Stimulated activated memory B cell treated with anti-CD40 and anti-IgM and Interleukin-4, amounts not matched to agents 10 μg/mL and 1 μg/mL and 100 μg/mL, for 72 hours (primary cell): Measurements from ENCODE around the gene PPP2R5E.

Experiments
- ATAC-seq: fragments of 150-1000 bp; cut with Tn5 transposase; 2 replicates; pipeline ENCODE4 v1.10.0; 2021
- H3K27ac Mint-ChIP-seq: one replicate; pipeline ENCODE4 v1.8.0; 2022; ENCODE audit warnings: mild to moderate bottlenecking, mixed read lengths
- H3K27me3 Mint-ChIP-seq: one replicate; pipeline ENCODE4 v1.8.0; 2022; ENCODE audit warnings: mixed read lengths
- H3K36me3 Mint-ChIP-seq: one replicate; pipeline ENCODE4 v1.8.0; 2022; ENCODE audit warnings: mixed read lengths
- H3K4me1 Mint-ChIP-seq: one replicate; pipeline ENCODE4 v1.8.0; 2022; ENCODE audit warnings: mixed read lengths
- H3K4me3 Mint-ChIP-seq: one replicate; pipeline ENCODE4 v1.8.0; 2022; ENCODE audit warnings: mild to moderate bottlenecking, moderate library complexity, mixed read lengths
- H3K9me3 Mint-ChIP-seq: one replicate; pipeline ENCODE4 v1.8.0; 2022; ENCODE audit warnings: mixed read lengths

Gene PPP2R5E

DNA sequence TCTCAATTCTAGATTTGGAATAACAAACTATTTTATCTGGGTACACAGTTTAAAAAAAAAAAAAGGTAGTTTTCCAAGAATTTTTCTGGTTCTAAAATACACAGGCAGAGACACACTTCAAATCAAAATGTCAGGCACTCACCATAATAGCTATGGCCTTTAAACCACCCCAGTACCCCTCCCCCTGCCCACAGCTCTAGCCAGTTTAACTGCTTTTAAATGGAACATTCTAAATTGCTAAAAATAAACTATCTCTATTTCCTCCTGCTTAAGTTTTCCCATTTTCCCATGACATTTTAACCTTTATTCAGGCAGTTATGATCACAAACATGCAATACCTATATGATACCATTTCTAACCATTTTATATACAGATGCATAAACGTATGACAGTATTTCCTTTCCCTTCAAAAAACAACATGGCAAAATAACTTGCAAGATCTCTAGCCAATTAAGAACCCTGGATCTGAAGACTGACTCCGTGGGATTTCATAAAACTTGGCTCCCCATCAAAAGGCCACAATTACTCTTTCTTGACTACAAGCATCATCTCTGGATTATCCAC, 46.3 kb downstream of the PPP2R5E start:
- H3K9me3 Mint-ChIP-seq, result no peaks in the 10 kb centered on the region
- no peak overlapping the region for H3K27ac Mint-ChIP-seq
- H3K4me1 Mint-ChIP-seq, result peaks cover 37% of the 10 kb centered on the region
- H3K36me3 Mint-ChIP-seq, result peaks cover 30% of the 10 kb centered on the region
- H3K4me3 Mint-ChIP-seq, result no peak overlapping the region
- no peak for ATAC-seq
- H3K27me3 Mint-ChIP-seq, result no peaks in the 10 kb centered on the region

DNA sequence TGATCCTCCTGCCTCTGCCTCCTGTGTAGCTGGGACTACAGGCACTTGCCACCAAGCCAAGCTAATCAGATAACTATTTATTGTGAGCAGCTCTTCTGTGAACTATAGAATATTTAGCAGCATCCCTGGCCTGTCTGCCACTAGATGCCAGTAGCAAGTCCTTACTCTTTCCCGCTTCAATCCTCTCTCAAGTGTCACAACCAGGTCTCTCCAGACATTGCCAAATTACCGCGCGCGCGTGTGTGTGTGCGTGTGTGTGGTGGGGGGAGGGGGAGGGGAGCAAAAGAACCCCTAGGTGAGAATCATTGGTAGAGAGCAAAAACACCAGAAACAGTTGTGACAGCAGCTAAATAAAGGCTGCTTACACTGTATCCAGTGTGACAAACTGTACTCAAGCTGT, 49.9 kb downstream of the PPP2R5E start:
- H3K9me3 Mint-ChIP-seq, result no peaks in the 10 kb centered on the region
- H3K4me1 Mint-ChIP-seq, result peaks cover 37% of the 10 kb centered on the region
- no peak for ATAC-seq
- H3K27ac Mint-ChIP-seq, result no peak overlapping the region
- H3K36me3 Mint-ChIP-seq, result peaks cover 23% of the 10 kb centered on the region
- no peak overlapping the region for H3K4me3 Mint-ChIP-seq
- H3K27me3 Mint-ChIP-seq, result no peaks in the 10 kb centered on the region

DNA sequence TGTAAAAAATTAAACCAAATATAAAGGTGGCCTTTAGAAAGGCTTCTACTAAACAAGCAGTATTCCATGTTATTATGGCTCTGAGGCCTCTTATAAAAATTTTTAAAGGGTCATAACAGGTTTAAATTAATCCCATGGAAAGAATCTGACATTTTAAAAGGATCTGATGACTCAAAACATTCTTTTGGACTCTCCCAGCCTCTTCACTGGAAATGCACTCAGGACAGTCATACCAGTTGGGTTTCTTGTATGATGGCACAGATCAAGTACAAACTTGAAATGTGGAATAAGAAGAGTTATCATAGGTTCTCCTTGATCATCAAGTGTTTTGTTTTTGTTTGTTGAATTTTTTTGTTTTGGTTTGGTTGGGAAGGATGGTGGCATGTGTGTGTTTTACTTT, 50.8 kb downstream of the PPP2R5E start:
- no peak overlapping the region for H3K4me3 Mint-ChIP-seq
- H3K36me3 Mint-ChIP-seq, result peaks cover 26% of the 10 kb centered on the region
- peak overlapping the region; percentile 44 for H3K27ac Mint-ChIP-seq
- H3K9me3 Mint-ChIP-seq, result no peaks in the 10 kb centered on the region
- H3K4me1 Mint-ChIP-seq, result peaks cover 44% of the 10 kb centered on the region
- no peaks in the 10 kb centered on the region for H3K27me3 Mint-ChIP-seq
- no peak for ATAC-seq

DNA sequence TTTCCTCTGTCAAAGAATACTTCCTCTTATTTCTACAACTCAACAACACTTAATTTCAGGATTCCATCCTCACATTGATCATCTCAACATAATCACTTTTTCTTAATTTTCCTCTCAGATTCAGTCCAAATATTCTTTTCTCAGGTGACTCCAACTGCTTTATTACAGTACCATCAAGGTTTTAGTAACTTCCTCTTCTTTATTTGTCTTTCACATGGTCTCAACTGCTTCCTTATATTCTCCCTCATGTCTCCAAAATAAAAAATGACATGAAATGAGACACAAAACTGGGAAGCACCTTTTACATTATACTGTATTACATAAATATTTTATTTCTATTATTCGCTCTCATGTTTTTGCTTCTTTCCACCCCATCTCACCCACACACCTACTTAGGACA, 55.5 kb downstream of the PPP2R5E start:
- Mint-ChIP-seq H3K4me3 (no peak overlapping the region), H3K27ac (peak overlapping the region; percentile 21), H3K36me3 (peaks cover 27% of the 10 kb centered on the region), H3K9me3 (no peaks in the 10 kb centered on the region), H3K4me1 (peaks cover 69% of the 10 kb centered on the region), H3K27me3 (no peaks in the 10 kb centered on the region)
- no peak for ATAC-seq

DNA sequence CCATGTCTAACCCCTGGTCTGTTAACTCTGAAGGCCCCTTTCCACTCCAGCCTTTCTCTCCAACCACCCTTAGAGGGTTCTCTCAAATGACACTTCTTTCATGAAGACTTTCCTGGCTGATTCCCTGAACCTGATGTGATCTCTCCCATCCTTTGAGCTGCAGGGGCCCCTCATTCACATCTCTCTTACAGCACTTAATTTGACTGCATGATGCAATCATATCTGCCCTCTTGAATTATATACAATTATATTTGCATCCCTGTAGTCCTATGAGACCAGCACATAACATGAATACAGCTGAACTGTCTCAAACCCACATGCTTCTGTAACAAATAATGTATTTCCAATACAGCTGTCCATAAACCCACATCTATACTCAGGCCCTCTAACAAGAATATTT, 56.4 kb downstream of the PPP2R5E start:
- H3K27ac Mint-ChIP-seq, result peak overlapping the region; percentile 4
- peaks cover 61% of the 10 kb centered on the region for H3K4me1 Mint-ChIP-seq
- no peak for ATAC-seq
- no peaks in the 10 kb centered on the region for H3K9me3 Mint-ChIP-seq
- H3K4me3 Mint-ChIP-seq, result no peak overlapping the region
- H3K36me3 Mint-ChIP-seq, result peaks cover 22% of the 10 kb centered on the region
- no peaks in the 10 kb centered on the region for H3K27me3 Mint-ChIP-seq

DNA sequence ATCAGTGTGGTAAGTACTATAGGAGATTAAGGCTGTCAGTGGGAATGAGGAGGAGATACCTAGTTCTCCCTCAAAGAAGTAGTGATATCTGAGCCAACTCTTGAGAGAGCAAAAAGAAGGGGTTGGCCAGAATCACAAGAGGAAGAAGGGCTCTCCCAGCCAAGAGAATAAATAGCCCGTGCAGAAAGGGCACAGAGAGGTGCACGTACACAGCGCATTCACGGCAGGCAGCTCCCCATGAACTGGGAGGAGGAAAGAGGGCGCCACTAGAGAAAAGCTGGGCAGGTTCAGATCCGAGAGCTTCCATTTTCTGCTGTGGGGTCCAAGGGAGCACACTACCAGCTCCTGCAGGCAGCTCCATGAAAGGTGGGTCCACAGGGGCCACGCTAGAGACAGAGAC, 59.9 kb downstream of the PPP2R5E start:
- Mint-ChIP-seq H3K4me1 (peaks cover 64% of the 10 kb centered on the region), H3K27ac (peak overlapping the region; percentile 40), H3K9me3 (no peaks in the 10 kb centered on the region), H3K27me3 (no peaks in the 10 kb centered on the region), H3K4me3 (no peak overlapping the region), H3K36me3 (peaks cover 18% of the 10 kb centered on the region)
- ATAC-seq, result no peak

DNA sequence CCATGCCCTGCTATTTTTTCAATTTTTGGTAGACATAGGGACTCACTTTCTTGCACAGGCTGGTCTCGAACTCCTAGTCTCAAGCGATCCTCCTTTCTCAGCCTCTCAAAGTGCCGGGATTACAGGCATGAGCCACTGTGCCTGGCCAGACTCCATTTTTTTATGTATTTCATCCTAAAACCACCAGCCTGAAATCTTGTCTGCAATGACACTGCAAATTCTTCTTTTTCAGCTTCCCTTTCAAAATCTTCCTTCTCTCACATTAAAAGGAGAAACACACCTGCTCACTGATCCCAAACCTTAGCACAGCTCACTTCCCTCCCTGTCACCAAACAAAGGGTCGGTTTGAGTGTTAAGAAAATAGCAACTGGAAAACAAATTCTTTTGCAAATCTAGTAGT, 62.6 kb downstream of the PPP2R5E start:
- Mint-ChIP-seq H3K27ac (peak overlapping the region; percentile 33), H3K9me3 (no peaks in the 10 kb centered on the region), H3K4me3 (no peak overlapping the region), H3K36me3 (peaks cover 12% of the 10 kb centered on the region), H3K27me3 (no peaks in the 10 kb centered on the region), H3K4me1 (peaks cover 50% of the 10 kb centered on the region)
- no peak for ATAC-seq

DNA sequence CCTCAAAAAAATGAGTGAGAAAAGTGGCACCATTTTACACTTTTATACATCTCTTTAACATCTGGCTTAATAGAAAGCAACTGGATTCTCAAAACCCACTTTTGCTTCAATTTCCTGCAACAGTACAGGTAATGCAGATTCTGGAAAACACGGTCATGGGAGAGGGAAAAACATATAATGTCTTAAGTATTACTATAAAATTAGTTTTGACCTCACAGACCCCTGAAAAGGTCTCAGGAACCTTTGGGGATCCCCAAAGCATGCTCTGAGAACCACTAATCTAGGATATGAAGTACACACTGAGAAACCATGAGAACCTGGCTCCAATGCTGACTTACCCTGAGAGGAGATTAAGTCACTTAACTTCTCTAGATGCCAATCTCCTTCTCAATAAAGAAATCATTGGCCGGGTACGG, 64.7 kb downstream of the PPP2R5E start:
- peaks cover 37% of the 10 kb centered on the region for H3K4me1 Mint-ChIP-seq
- no peak overlapping the region for H3K4me3 Mint-ChIP-seq
- peak; percentile 74 for ATAC-seq
- H3K36me3 Mint-ChIP-seq, result peaks cover 10% of the 10 kb centered on the region
- H3K27ac Mint-ChIP-seq, result peak overlapping the region; percentile 33
- H3K27me3 Mint-ChIP-seq, result no peaks in the 10 kb centered on the region
- H3K9me3 Mint-ChIP-seq, result no peaks in the 10 kb centered on the region

DNA sequence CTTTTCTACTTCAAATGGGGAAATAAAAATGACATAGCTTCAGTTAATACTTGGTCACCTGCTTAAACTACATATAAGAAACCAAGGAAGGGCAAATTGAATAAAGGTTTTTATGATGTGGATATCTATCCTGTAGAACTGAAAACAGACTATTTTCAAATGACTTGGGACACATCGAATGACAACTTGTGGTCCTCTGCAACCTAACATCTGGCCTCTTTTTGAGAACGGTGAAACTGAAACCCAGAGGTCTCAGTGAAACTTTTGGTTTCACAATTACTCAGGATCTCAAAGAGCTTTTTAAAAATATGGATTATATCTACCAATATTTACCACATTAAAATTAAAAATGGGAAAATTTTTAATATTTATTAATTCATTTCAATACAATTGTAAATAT, 65.2 kb downstream of the PPP2R5E start:
- no peaks in the 10 kb centered on the region for H3K9me3 Mint-ChIP-seq
- peak; percentile 86 for ATAC-seq
- H3K27ac Mint-ChIP-seq, result no peak overlapping the region
- no peaks in the 10 kb centered on the region for H3K27me3 Mint-ChIP-seq
- peak overlapping the region; percentile 17 for H3K4me3 Mint-ChIP-seq
- H3K36me3 Mint-ChIP-seq, result peaks cover 6% of the 10 kb centered on the region
- peaks cover 33% of the 10 kb centered on the region for H3K4me1 Mint-ChIP-seq

DNA sequence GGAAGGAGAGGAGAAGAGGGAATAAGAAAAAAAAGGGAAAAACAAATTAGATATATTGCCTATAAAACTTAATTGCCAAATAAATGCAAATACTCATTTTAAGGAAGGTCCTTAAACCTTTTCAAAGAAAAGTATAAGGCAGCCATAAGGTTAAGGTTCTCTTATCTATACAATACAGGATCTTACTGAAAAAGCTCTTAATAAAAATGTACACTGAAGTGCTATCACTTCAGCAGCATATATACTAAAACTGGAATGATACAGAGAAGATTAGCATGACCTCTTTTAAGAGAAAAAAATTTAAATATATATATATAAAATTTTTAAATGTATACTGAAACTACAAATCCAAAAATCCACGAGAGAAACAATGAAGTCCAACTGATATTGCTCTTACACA, 65.6 kb downstream of the PPP2R5E start:
- peaks cover 29% of the 10 kb centered on the region for H3K4me1 Mint-ChIP-seq
- H3K9me3 Mint-ChIP-seq, result no peaks in the 10 kb centered on the region
- ATAC-seq, result no peak

DNA sequence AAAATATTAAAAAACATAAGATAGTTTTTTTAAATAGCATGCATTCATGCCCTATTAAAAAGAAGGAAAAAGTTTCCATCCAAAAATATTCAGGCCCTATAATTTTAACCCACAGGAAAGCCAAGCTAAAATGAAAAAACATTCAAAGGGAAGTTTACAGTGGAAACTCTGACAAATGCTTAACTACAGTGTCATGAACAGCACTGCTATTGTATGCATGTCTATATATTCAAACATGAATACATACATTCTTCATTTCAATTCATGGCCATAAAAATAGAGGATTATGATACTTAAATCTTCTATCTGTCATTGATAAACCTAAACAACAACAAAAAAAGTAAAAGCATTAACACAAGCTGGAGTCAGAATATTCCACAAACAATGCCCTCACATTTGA, 67.4 kb downstream of the PPP2R5E start:
- H3K27me3 Mint-ChIP-seq, result no peaks in the 10 kb centered on the region
- no peak for ATAC-seq
- no peak overlapping the region for H3K27ac Mint-ChIP-seq
- H3K9me3 Mint-ChIP-seq, result no peaks in the 10 kb centered on the region
- H3K4me3 Mint-ChIP-seq, result no peak overlapping the region
- H3K4me1 Mint-ChIP-seq, result peaks cover 38% of the 10 kb centered on the region
- H3K36me3 Mint-ChIP-seq, result peaks cover 3% of the 10 kb centered on the region

More for the DNA sequence above, 65.6 kb downstream of the PPP2R5E start:
- Mint-ChIP-seq H3K36me3 (peaks cover 6% of the 10 kb centered on the region), H3K4me3 (peak overlapping the region; percentile 6), H3K27me3 (no peaks in the 10 kb centered on the region), H3K27ac (peak overlapping the region; percentile 19)

DNA sequence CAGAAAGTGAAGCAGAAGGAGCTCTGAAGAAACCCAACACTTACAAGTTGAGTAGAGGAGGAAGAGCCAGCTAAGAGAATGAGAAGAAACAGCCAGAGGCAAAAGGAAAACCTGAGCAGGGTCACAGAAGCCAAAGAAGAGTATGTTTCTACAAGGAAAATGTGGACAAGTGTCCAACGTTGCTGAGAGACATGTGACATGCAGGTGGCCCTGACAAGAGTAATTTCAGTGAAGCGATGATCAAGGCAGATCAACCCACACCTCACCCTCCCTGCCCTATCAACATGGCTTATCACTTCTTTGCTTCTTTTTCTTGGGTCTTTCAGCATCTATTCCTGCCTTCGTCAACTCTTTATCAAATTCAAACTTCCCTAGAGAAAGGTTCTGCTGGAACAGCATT, 68.3 kb downstream of the PPP2R5E start:
- no peak overlapping the region for H3K27ac Mint-ChIP-seq
- ATAC-seq, result no peak
- H3K4me1 Mint-ChIP-seq, result peaks cover 38% of the 10 kb centered on the region
- H3K4me3 Mint-ChIP-seq, result no peak overlapping the region
- no peaks in the 10 kb centered on the region for H3K27me3 Mint-ChIP-seq
- H3K9me3 Mint-ChIP-seq, result no peaks in the 10 kb centered on the region
- H3K36me3 Mint-ChIP-seq, result no peaks in the 10 kb centered on the region

DNA sequence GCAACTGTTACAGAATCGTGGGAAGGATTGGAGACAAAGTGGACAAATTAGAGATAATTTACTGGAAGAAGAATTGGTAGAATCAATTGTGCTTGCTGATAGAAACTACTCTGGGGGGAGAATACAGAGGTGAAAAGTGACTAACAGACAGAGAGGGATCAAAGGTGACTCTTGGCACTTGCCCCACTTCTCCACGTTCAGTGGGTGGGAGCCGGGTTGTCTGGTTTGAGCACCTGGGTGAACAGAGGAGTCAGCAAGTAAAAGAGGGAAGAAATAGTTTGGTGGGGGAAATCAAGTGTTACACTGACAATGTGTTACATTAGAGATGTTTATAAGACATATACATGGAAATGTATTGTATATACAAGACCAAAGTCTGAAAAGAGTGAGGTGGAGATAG, 69.1 kb downstream of the PPP2R5E start:
- H3K36me3 Mint-ChIP-seq, result no peaks in the 10 kb centered on the region

DNA sequence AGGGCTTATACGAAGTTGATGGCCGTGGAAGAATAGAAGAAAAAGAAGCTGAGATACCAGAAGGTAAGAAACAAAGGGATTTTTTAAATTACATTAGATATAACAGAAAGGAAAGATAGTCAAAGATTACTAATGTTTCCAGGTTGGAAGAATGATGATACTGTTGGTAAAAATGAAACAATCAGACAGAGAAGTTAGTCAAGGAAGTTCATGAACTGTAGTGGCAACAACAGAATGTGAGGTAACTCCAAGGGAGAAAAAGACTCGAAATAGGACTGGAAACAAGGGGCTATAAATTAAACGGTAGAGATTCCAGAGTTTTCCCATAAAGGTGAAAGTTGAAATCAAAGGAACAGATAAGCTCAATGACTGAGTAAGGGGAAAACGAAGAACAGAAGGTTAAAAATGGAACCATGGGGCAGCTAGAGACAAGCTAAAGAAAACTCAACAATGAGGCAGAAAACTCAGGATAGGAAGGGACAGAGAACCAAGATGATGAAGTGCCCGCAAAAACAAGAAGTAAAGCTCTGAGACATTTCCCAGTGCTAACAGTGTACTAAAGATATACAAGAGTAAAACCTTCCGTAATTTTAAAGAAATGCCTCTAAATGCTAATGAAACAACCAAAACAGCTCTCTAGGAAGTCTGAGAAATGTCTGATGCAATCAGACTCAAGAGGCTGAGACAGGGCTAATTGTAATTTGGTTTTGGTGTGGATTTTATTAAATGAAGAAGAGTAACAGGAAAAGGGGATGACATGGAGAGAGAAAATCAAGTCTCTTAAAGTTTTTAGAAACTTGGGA, 70.0 kb downstream of the PPP2R5E start:
- no peaks in the 10 kb centered on the region for H3K27me3 Mint-ChIP-seq
- no peak overlapping the region for H3K27ac Mint-ChIP-seq
- H3K9me3 Mint-ChIP-seq, result no peaks in the 10 kb centered on the region
- H3K4me3 Mint-ChIP-seq, result no peak overlapping the region
- no peak for ATAC-seq
- peaks cover 35% of the 10 kb centered on the region for H3K4me1 Mint-ChIP-seq
- H3K36me3 Mint-ChIP-seq, result no peaks in the 10 kb centered on the region

More for the DNA sequence above, 69.1 kb downstream of the PPP2R5E start:
- H3K4me1 Mint-ChIP-seq, result peaks cover 32% of the 10 kb centered on the region
- no peak for ATAC-seq
- no peaks in the 10 kb centered on the region for H3K27me3 Mint-ChIP-seq
- no peaks in the 10 kb centered on the region for H3K9me3 Mint-ChIP-seq
- H3K27ac Mint-ChIP-seq, result no peak overlapping the region
- no peak overlapping the region for H3K4me3 Mint-ChIP-seq

DNA sequence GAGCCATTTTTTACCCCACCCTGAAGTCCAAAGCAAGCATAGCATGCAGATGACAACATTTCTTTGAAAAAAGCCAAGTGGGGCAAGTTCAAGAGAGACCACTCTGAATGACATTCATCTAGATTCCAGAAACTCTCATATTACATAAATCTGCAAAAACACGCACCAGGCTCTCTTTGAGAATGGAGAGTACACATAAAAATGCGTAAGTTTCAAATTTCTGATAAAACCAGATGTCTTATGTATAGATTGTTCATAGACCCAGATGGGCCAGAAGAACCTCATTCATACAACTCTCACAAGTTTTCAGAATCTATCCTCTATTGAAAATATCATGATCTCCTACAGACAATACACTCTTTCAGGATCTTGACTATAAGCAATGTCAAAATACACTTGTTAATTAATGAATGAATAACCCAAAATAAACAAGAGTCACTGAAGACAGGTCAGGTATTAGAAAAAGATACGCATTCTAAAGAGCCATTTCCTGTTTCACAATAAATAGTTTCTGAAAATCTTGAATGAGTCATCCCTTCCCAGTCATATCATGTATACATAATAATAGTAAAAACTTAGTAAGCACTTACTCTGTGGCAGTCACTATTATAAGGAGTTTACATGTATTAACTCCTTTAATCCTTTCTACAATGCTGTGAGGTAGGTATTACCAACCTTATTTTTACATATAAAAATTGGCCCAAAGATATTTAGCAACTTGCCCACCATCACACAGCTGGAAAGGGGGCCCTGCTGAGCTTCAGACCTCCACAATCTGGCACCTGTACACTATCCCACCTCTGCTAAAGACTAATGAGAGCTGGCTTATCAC, 72.0 kb downstream of the PPP2R5E start:
- ATAC-seq, result peak; percentile 86
- Mint-ChIP-seq H3K27ac (no peak overlapping the region), H3K4me3 (no peak overlapping the region), H3K27me3 (no peaks in the 10 kb centered on the region), H3K36me3 (no peaks in the 10 kb centered on the region), H3K4me1 (peaks cover 29% of the 10 kb centered on the region), H3K9me3 (no peaks in the 10 kb centered on the region)
